C4-2B (cell line): ENCODE data around the gene SLCO3A1.

Experiments
- CTCF ChIP-seq: fragments of 450-650 bp; conservative IDR thresholded peaks from 2 replicates; pipeline ENCODE4 v1.5.1; 2017; ENCODE audit warnings: mild to moderate bottlenecking
- ZFX ChIP-seq: fragments of 450-650 bp; IDR thresholded peaks from 2 replicates; pipeline ENCODE4 v1.6.1; 2017

GRCh38 chr15:91926908-91927270 lies 73.4 kb downstream of the SLCO3A1 start:
- TF ChIP-seq CTCF (no peak), ZFX (no peak)
